H1 (cell line): ENCODE measurements around the gene GOLGA2. TPM values are rescaled to one million over a fixed set of nuclear protein-coding genes. Genes with fewer than 3 reads are reported as not detected.

Experiments used
- CHD2 ChIP-seq: IDR thresholded peaks from 2 replicates; pipeline ENCODE4 v1.6.1; 2012; ENCODE audit warnings: low read length, improper control_type of control experiment
- HDAC6 ChIP-seq: IDR thresholded peaks from one replicate; pipeline ENCODE4 v1.7.1; 2012; ENCODE audit warnings: low read depth, mild to moderate bottlenecking, inconsistent platforms, low read length, moderate library complexity
- PHF8 ChIP-seq: fragments of 200-600 bp; sonication (generic); conservative IDR thresholded peaks from 2 replicates; pipeline ENCODE4 v1.7.1; 2012; ENCODE audit warnings: low read depth, mild to moderate bottlenecking, inconsistent platforms, low read length, moderate library complexity
- TEAD4 ChIP-seq: IDR thresholded peaks from 2 replicates; pipeline ENCODE4 v1.6.1; 2012; ENCODE audit warnings: low read depth, low read length, inconsistent platforms, mixed read lengths
- polyA plus RNA-seq, 7 experiments: library from polyadenylated mRNA; depleted of rRNA in 3 of 7; stranded (reverse) in 5 of 7; unstranded in 2 of 7; fragments of >200 nt in 5 of 7; fragments of 200-250 nt in 2 of 7; gene quantifications; 1 replicate in 5 of 7; 2 replicates in 1 of 7; 4 replicates in 1 of 7; pipeline versions ENCODE4 v1.2.1 to v1.2.3, GENCODE V29; 2011 to 2013; ENCODE audit warnings: missing spikeins in 2 of 7, mixed read lengths in 2 of 7
- total RNA-seq: library from RNA; stranded (reverse); fragmentation: NEBNext Ultra II Directional; extraction: Animal tissue kit (Norgen Biotek cat#: 25700); gene quantifications from 2 replicates; pipeline ENCODE4 v1.2.1, GENCODE V29; 2021

The GOLGA2 gene
- total and polyA plus RNA-seq, 2 of the 8 experiments (the other 6 are each of a cell fraction or from before 2014, with no cell fraction given): 13.1 to 43.6 TPM

DNA sequence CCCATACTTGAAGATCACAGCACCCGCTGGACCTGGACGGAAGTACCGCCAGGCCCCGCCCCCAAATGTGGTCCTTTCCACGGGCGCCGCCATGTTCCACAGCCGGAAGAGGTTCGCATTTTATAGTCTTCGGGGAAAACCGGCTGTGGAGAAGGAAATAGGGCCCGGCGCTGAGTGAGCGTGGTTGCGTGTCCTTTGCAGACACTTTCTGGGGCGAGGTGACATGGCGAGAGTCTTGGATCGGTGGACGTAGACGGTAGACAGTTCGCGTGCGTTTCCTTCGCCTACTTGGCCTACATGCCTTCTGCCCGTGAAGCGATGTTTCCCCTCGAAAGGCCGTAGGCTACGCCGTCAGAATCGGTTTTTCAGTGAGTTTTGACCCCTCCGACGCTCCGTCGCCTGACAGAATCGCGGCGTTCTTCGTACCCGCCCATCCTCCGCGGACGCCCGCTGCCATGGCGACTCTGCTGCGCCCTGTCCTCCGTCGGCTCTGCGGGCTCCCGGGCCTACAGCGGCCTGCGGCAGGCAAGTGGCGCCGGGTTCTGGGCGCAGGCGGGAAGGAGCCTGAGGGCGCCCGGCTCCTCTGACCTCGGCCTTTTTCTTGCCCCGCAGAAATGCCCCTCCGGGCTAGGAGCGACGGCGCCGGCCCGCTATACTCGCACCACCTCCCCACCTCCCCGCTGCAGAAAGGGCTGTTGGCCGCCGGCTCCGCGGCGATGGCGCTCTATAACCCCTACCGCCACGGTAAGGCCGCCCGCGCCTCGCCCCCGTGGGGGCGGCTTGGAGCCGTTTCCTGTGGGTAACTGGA, 46.8 kb upstream of the GOLGA2 start, which contains the start of the genes COQ4 and TRUB2 (continued):
- TF ChIP-seq PHF8 (peak; percentile 74), TEAD4 (no peak), CHD2 (no peak), HDAC6 (no peak)
